ENCODE data around the gene UTP11. TPM values are rescaled to one million over a fixed set of nuclear protein-coding genes. Genes with fewer than 3 reads are reported as not detected.
A peak's percentile ranks its signal among the peaks of the same experiment; 100 is the strongest.

The UTP11 gene
- total RNA-seq, 1 experiment from 2014 or later, result 53.8 TPM

GRCh38 chr1:38045401-38046332 lies 33.1 kb downstream of the UTP11 start:
- ChIA-PET POLR2A (no interaction called here), CTCF (no interaction called here)
- in situ Hi-C loops (cut with HindIII; ENCODE audit: low pct_unique_long_range_greater_than_20kb, low sequenced_read_pairs), result no loop called here
- DNase-seq (ENCODE audit: low read depth, low spot score) (no peak), ATAC-seq (no peak)
- Histone ChIP-seq H3K36me3 (ENCODE audit: control insufficient read depth, insufficient read depth, low read length) (no peaks in the 10 kb centered on the region), H3K27ac (ENCODE audit: low read length) (no peak overlapping the region), H3K4me1 (ENCODE audit: control insufficient read depth, insufficient read depth, low read length) (peaks cover 4% of the 10 kb centered on the region; the same call in 1 of the 2 replicates), H3K4me3 (ENCODE audit: low read depth in 2 of 2, low read length in 2 of 2) (no peak overlapping the region; a peak in 1 of 4 replicates), H3K27me3 (ENCODE audit: control insufficient read depth, insufficient read depth, low read length) (peaks cover 11% of the 10 kb centered on the region; the same call in 1 of the 2 replicates), H3K9me3 (ENCODE audit: control insufficient read depth, insufficient read depth, low read depth, low read length) (no peaks in the 10 kb centered on the region)
- intact Hi-C loops (cut with micrococcal nuclease; ENCODE audit: unreplicated experiment), result no loop called here
- no TSS peak for BruUV-seq (replicated peaks)
- TF ChIP-seq TCF7L2 (IDR thresholded peaks at IDR 0.05; ENCODE audit: low read depth, low read length) (no peak), POLR2AphosphoS5 (IDR thresholded peaks at IDR 0.05; ENCODE audit: low read depth, low read length) (no peak), REST (IDR thresholded peaks at IDR 0.05; ENCODE audit: insufficient read depth in 1 of 2, low read depth in 2 of 2, low read length in 1 of 2) (no peak), SIN3A (IDR thresholded peaks at IDR 0.05; ENCODE audit: borderline replicate concordance, insufficient read depth, low read depth, low read length) (no peak), CTCF (IDR thresholded peaks at IDR 0.05) (no peak)

GRCh38 chr1:38046333-38046883 lies 33.9 kb downstream of the UTP11 start, which contains the start of gene POU3F1:
POU3F1 (minus strand) TSS chr1:38046793; CDS start chr1:38046743, 50 bp downstream.
- intact Hi-C loops (cut with micrococcal nuclease; ENCODE audit: unreplicated experiment) (no loop called here), in situ Hi-C loops (cut with HindIII; ENCODE audit: low pct_unique_long_range_greater_than_20kb, low sequenced_read_pairs) (no loop called here)
- peak; percentile 14 for ATAC-seq
- H3K36me3 ChIP-seq (ENCODE audit: control insufficient read depth, insufficient read depth, low read length), result no peaks in the 10 kb centered on the region
- H3K27ac ChIP-seq (ENCODE audit: low read length), result no peak within 1 kb of the TSS
- peaks cover 4% of the 10 kb centered on the region; the same call in 1 of the 2 replicates for H3K4me1 ChIP-seq (ENCODE audit: control insufficient read depth, insufficient read depth, low read length)
- no peaks in the 10 kb centered on the region for H3K9me3 ChIP-seq (ENCODE audit: control insufficient read depth, insufficient read depth, low read depth, low read length)
- TF ChIP-seq POLR2AphosphoS5 (IDR thresholded peaks at IDR 0.05; ENCODE audit: low read depth, low read length) (no peak), SIN3A (IDR thresholded peaks at IDR 0.05; ENCODE audit: borderline replicate concordance, insufficient read depth, low read depth, low read length) (no peak), TCF7L2 (IDR thresholded peaks at IDR 0.05; ENCODE audit: low read depth, low read length) (no peak), CTCF (IDR thresholded peaks at IDR 0.05) (no peak), REST (IDR thresholded peaks at IDR 0.05; ENCODE audit: insufficient read depth in 1 of 2, low read depth in 2 of 2, low read length in 1 of 2) (no peak)
- CTCF ChIA-PET, result interaction anchor here (0.6 to 0.7 kb wide), 2 partner anchors 25 to 34 kb away, joined by 3 to 8 read pairs; no protein-coding TSS in a partner anchor
- POLR2A ChIA-PET, result interaction anchor here (0.6 kb wide), 1 partner anchor 17 kb away, joined by 4 read pairs; no protein-coding TSS in a partner anchor
- H3K4me3 ChIP-seq (ENCODE audit: low read depth in 2 of 2, low read length in 2 of 2), result peak within 1 kb of the TSS; percentile 53 to 54
- DNase-seq (ENCODE audit: low read depth, low spot score), result no peak
- BruUV-seq (replicated peaks), result no TSS peak
- peaks cover 11% of the 10 kb centered on the region; the same call in 1 of the 2 replicates for H3K27me3 ChIP-seq (ENCODE audit: control insufficient read depth, insufficient read depth, low read length)

Measured in Panc1 (cell line).